Neural cell (in vitro differentiated cells): ENCODE measurements around the gene PLN. TPM values are rescaled to one million over a fixed set of nuclear protein-coding genes. Genes with fewer than 3 reads are reported as not detected.

Experiments
- H2AFZ ChIP-seq: fragments of 200-600, 300-800 bp; sonication (generic), shearing (Covaris generic); 2 replicates; pipeline ENCODE4 v1.6.0; 2014; ENCODE audit warnings: low read depth, mild to moderate bottlenecking, antibody characterized with exemption, low read length, moderate library complexity
- H3F3A ChIP-seq: fragments of 200-600 bp; shearing (Covaris generic); 2 replicates; pipeline ENCODE4 v1.6.1; 2016; ENCODE audit warnings: mild to moderate bottlenecking, moderate library complexity, mixed read lengths, antibody characterized with exemption, low read length; ENCODE audit not compliant: insufficient read depth, poor library complexity, severe bottlenecking
- H3K27ac ChIP-seq: fragments of 200-600, 300-800 bp; sonication (generic), shearing (Covaris generic); 2 replicates; pipeline ENCODE4 v1.5.1; 2014; ENCODE audit warnings: mild to moderate bottlenecking, low read length, moderate library complexity
- H3K27me3 ChIP-seq: fragments of 300-800, 200-600 bp; sonication (generic), shearing (Covaris generic); 2 replicates; pipeline ENCODE4 v1.6.0; 2014; ENCODE audit warnings: mild to moderate bottlenecking, low read depth, low read length, moderate library complexity; ENCODE audit not compliant: insufficient read depth
- H3K36me3 ChIP-seq: fragments of 300-800, 200-600 bp; sonication (generic), shearing (Covaris generic); 2 replicates; pipeline ENCODE4 v1.5.1; 2014; ENCODE audit warnings: mild to moderate bottlenecking, antibody characterized with exemption, low read length, moderate library complexity; ENCODE audit not compliant: insufficient read depth
- H3K4me2 ChIP-seq: fragments of 300-800, 200-600 bp; sonication (generic), shearing (Covaris generic); 2 replicates; pipeline ENCODE4 v1.6.0; 2014; ENCODE audit warnings: mild to moderate bottlenecking, low read length
- H3K4me3 ChIP-seq: fragments of 300-800, 200-600 bp; sonication (generic), shearing (Covaris generic); 2 replicates; pipeline ENCODE4 v1.5.1; 2014; ENCODE audit warnings: mild to moderate bottlenecking, low read length, moderate library complexity
- H3K79me2 ChIP-seq: fragments of 200-600 bp; shearing (Covaris generic); replicated peaks from 2 replicates; pipeline ENCODE4 v1.6.0; 2014; ENCODE audit warnings: mild to moderate bottlenecking, low read length, moderate library complexity; ENCODE audit not compliant: insufficient read depth
- H3K9ac ChIP-seq: fragments of 300-800, 200-600 bp; sonication (generic), shearing (Covaris generic); 2 replicates; pipeline ENCODE4 v1.6.1; 2016; ENCODE audit warnings: mild to moderate bottlenecking, low read length, mixed read lengths
- H3K9me2 ChIP-seq: fragments of 200-600 bp; shearing (Covaris generic); 2 replicates; pipeline ENCODE4 v1.6.1; 2016; ENCODE audit warnings: mild to moderate bottlenecking, low read length, mixed read lengths; ENCODE audit not compliant: insufficient read depth
- H3K9me3 ChIP-seq: fragments of 200-600, 300-800 bp; sonication (generic), shearing (Covaris generic); 2 replicates; pipeline ENCODE4 v1.6.1; 2016; ENCODE audit warnings: mild to moderate bottlenecking, mixed run types, low read length, moderate library complexity, mixed read lengths
- H4K20me1 ChIP-seq: fragments of 200-600 bp; shearing (Covaris generic); 2 replicates; pipeline ENCODE4 v1.6.1; 2016; ENCODE audit warnings: mild to moderate bottlenecking, mixed run types; ENCODE audit not compliant: insufficient read depth
- EP300 ChIP-seq: fragments of 450-650 bp; conservative IDR thresholded peaks from 2 replicates; pipeline ENCODE4 v1.6.1; 2014; ENCODE audit warnings: antibody characterized with exemption, mild to moderate bottlenecking, moderate library complexity; ENCODE audit not compliant: poor library complexity, severe bottlenecking
- EZH2 ChIP-seq: fragments of 200-600, 300-800 bp; shearing (Covaris generic), sonication (generic); IDR thresholded peaks from 2 replicates; pipeline ENCODE4 v1.6.1; 2014; ENCODE audit warnings: antibody characterized with exemption, low read length, borderline replicate concordance, mild to moderate bottlenecking; ENCODE audit not compliant: insufficient read depth, poor library complexity, severe bottlenecking
- MXI1 ChIP-seq: fragments of 450-650 bp; conservative IDR thresholded peaks from 2 replicates; pipeline ENCODE4 v1.6.1; 2014; ENCODE audit warnings: antibody characterized with exemption, mild to moderate bottlenecking; ENCODE audit not compliant: poor library complexity, severe bottlenecking
- POLR2AphosphoS5 ChIP-seq: IDR thresholded peaks from 2 replicates; pipeline ENCODE4 v1.6.1; 2012
- RAD21 ChIP-seq: fragments of 450-650 bp; conservative IDR thresholded peaks from 2 replicates; pipeline ENCODE4 v1.6.1; 2014; ENCODE audit warnings: antibody characterized with exemption, mild to moderate bottlenecking, moderate library complexity
- SMC3 ChIP-seq: fragments of 450-650 bp; conservative IDR thresholded peaks from 2 replicates; pipeline ENCODE4 v1.6.1; 2014; ENCODE audit warnings: antibody characterized with exemption, mild to moderate bottlenecking, moderate library complexity; ENCODE audit not compliant: poor library complexity
- TAF1 ChIP-seq: IDR thresholded peaks from 2 replicates; pipeline ENCODE4 v1.6.1; 2012; ENCODE audit warnings: low read depth
- polyA plus RNA-seq: library from polyadenylated mRNA; depleted of rRNA; stranded (reverse); fragments of >200 nt; gene quantifications from 2 replicates; pipeline ENCODE4 v1.2.3, GENCODE V29; 2014
- TF ChIP-seq, protein P1 (sequence below): IDR thresholded peaks from 2 replicates; pipeline ENCODE4 v1.6.1; 2012; ENCODE audit warnings: borderline replicate concordance
- TF ChIP-seq, protein P2 (sequence below): fragments of 450-650 bp; IDR thresholded peaks from 2 replicates; pipeline ENCODE4 v1.5.1; 2014; ENCODE audit warnings: antibody characterized with exemption, mild to moderate bottlenecking, moderate library complexity; ENCODE audit not compliant: poor library complexity, severe bottlenecking

PLN gene
- polyA plus RNA-seq, 1 donor from 2014 or later = not detected

- no peak overlapping the region for H3K27ac ChIP-seq
- H3K4me2 ChIP-seq = no peak overlapping the region
- no peak overlapping the region for H2AFZ ChIP-seq
- no peaks in the 10 kb centered on the region for H4K20me1 ChIP-seq
- peaks cover 26% of the 10 kb centered on the region for H3K79me2 ChIP-seq
- TF ChIP-seq, protein P1, sequence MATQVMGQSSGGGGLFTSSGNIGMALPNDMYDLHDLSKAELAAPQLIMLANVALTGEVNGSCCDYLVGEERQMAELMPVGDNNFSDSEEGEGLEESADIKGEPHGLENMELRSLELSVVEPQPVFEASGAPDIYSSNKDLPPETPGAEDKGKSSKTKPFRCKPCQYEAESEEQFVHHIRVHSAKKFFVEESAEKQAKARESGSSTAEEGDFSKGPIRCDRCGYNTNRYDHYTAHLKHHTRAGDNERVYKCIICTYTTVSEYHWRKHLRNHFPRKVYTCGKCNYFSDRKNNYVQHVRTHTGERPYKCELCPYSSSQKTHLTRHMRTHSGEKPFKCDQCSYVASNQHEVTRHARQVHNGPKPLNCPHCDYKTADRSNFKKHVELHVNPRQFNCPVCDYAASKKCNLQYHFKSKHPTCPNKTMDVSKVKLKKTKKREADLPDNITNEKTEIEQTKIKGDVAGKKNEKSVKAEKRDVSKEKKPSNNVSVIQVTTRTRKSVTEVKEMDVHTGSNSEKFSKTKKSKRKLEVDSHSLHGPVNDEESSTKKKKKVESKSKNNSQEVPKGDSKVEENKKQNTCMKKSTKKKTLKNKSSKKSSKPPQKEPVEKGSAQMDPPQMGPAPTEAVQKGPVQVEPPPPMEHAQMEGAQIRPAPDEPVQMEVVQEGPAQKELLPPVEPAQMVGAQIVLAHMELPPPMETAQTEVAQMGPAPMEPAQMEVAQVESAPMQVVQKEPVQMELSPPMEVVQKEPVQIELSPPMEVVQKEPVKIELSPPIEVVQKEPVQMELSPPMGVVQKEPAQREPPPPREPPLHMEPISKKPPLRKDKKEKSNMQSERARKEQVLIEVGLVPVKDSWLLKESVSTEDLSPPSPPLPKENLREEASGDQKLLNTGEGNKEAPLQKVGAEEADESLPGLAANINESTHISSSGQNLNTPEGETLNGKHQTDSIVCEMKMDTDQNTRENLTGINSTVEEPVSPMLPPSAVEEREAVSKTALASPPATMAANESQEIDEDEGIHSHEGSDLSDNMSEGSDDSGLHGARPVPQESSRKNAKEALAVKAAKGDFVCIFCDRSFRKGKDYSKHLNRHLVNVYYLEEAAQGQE = no peak
- TF ChIP-seq EZH2 (no peak), RAD21 (no peak), SMC3 (no peak), EP300 (no peak), TAF1 (no peak), MXI1 (no peak), POLR2AphosphoS5 (no peak)
- TF ChIP-seq, protein P2, sequence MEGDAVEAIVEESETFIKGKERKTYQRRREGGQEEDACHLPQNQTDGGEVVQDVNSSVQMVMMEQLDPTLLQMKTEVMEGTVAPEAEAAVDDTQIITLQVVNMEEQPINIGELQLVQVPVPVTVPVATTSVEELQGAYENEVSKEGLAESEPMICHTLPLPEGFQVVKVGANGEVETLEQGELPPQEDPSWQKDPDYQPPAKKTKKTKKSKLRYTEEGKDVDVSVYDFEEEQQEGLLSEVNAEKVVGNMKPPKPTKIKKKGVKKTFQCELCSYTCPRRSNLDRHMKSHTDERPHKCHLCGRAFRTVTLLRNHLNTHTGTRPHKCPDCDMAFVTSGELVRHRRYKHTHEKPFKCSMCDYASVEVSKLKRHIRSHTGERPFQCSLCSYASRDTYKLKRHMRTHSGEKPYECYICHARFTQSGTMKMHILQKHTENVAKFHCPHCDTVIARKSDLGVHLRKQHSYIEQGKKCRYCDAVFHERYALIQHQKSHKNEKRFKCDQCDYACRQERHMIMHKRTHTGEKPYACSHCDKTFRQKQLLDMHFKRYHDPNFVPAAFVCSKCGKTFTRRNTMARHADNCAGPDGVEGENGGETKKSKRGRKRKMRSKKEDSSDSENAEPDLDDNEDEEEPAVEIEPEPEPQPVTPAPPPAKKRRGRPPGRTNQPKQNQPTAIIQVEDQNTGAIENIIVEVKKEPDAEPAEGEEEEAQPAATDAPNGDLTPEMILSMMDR = no peak
- no peaks in the 10 kb centered on the region for H3F3A ChIP-seq
- no peaks in the 10 kb centered on the region for H3K27me3 ChIP-seq
- no peak overlapping the region for H3K4me3 ChIP-seq
- no peak overlapping the region for H3K9ac ChIP-seq
- H3K9me2 ChIP-seq = no peaks in the 10 kb centered on the region
- no peaks in the 10 kb centered on the region for H3K36me3 ChIP-seq
- H3K9me3 ChIP-seq = no peaks in the 10 kb centered on the region
Observed at GRCh38 chr6:118544105-118544504, 4.0 kb upstream of the PLN start.

- Histone ChIP-seq H3K79me2 (peaks cover 36% of the 10 kb centered on the region), H3K4me3 (no peak overlapping the region), H3K4me2 (no peak overlapping the region), H3F3A (no peaks in the 10 kb centered on the region), H2AFZ (no peak overlapping the region), H4K20me1 (no peaks in the 10 kb centered on the region), H3K27me3 (no peaks in the 10 kb centered on the region), H3K9ac (no peak overlapping the region), H3K36me3 (no peaks in the 10 kb centered on the region), H3K27ac (no peak overlapping the region), H3K9me2 (no peaks in the 10 kb centered on the region), H3K9me3 (no peaks in the 10 kb centered on the region)
- TF ChIP-seq RAD21 (no peak), MXI1 (no peak), EP300 (no peak), TAF1 (no peak)
- TF ChIP-seq, protein P1 = no peak
- TF ChIP-seq, protein P2 = no peak
Observed at GRCh38 chr6:118546164-118546879, 1.8 kb upstream of the PLN start.
